ENCODE measurements around the gene RAB3GAP1.
"Not testable (repeated sequence)": the region's sequence is repeated elsewhere in the genome, so short reads cannot be mapped to it uniquely, and the experiment has no call there.

The RAB3GAP1 gene

DNA sequence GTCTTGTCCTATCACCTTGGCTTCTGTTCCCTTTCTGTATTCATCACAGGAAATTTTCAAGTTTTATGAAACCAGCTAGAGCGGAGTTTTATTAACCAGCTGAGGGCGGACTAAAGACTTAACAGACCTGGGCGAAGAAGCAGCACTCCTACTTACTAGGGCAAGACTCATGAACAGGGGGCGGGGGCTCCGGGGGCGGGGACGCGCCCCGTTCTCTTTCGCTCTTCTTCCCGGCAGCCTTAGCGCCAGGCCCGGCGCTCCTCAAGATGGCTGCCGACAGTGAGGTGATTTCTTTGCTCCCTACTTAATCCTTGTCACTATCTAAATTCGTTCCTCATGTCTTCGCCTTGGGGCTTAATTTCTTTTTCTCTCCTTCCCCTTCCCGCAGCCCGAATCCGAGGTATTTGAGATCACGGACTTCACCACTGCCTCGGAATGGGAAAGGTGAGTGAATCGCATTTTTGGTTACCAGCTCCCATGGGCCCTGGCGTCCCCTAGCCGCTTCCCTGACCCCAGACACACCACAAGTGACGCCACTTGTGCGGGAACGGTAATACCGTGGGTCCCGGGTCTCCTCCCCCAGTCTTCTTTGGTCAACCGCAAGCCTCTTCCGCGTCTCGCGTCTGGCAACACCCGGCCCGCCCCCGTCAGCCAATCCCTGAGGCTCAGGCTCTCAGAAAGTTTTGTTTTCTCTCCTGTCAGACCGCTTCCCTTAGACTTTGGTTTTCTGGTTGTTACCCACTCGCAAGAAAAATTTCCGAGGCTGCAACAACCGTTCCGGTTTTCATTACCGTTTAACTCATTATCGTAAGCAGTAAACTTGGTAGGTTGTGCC, at the start of gene RAB3GAP1:
Gene RAB3GAP1 (plus strand): TSS at position 251 of the 835 bp plus-strand sequence. CDS start 16 bp downstream, at position 267.
- peak; percentile 82 for DNase-seq (ENCODE audit: low spot score)

GRCh38 chr2:135002836-135003235, 49.3 kb upstream of the RAB3GAP1 start:
- DNase-seq (ENCODE audit: low spot score), result no peak

GRCh38 chr2:135004005-135004746, 47.9 kb upstream of the RAB3GAP1 start:
- DNase-seq (ENCODE audit: low spot score), result peak; percentile 84

- no peak for DNase-seq (ENCODE audit: low spot score)
Observed at GRCh38 chr2:135005753-135006152, 46.3 kb upstream of the RAB3GAP1 start.

DNA sequence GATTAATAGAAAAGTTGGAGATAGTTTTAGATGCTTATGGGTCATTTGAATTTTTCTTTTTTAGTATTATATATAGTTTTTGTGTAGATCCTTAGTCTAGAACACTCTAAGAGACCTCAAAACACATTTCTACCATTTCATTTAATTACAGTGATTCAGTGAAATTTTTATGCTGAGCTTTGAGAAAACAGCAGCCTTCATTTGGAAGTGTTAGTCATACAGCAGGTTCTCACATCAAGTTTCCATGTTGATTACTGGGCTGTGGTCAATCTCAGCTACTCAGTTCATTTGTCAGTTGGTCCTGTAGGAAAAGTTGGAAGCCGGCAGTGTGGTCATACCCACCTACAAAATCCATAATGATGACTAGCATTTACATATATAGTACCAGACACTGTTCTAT, 42.8 kb upstream of the RAB3GAP1 start:
- no peak for DNase-seq (ENCODE audit: low spot score)

DNA sequence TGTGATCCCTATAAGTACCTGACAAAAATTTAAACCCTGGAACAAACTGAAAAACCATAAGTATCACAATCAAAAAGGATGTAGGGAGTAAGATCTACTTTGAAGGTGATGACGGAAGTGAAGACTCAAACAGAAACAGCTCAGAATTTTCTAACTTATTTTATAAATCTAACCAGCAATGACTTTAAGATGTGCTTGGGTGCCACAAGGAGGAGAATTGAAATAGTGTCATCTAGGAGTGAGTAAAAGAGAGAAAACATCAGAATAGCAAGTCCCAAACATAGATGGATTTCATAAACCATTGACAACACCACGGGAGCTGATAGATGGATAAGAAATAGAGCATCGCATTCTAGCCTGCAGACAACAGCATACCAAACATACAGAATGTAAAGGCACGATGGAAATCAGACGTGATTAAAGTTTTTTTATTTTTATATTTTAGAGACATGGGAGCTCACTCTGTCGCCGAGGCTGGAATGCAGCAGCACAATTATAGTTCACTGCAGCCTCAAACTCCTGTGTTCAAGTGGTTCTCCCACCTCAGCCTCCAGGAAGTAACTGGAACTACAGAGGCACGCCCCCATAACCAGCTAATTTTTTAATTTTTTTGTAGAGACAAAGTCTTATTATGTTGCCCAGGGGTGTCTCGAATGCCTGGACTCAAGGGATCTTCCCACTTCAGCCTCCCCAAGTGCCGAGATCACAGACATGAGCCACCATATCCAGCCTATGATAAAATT, 41.7 kb upstream of the RAB3GAP1 start:
- DNase-seq (ENCODE audit: low spot score), result no peak

- no peak for DNase-seq (ENCODE audit: low spot score)
Observed at GRCh38 chr2:135011633-135012032, 40.5 kb upstream of the RAB3GAP1 start.

DNA sequence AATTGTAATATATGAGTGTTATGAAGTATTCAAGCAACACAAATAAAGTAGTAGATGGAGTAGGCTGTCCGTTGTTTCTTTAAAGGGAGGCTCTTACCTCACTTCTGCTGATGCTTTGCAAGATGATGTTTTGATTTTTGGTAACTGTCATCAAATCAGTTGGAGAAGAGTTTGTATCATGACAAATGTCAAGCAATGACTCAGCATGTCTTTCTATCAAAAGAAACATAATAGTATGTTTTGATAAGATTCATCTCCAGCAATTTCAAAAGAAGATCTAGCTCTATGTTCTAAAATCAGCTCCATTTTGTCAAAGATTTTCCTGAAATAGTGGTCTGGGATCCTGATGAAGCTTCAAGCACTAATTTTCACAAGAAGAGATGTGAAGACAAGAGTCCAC, 30.5 kb upstream of the RAB3GAP1 start:
- DNase-seq (ENCODE audit: low spot score), result no peak

DNA sequence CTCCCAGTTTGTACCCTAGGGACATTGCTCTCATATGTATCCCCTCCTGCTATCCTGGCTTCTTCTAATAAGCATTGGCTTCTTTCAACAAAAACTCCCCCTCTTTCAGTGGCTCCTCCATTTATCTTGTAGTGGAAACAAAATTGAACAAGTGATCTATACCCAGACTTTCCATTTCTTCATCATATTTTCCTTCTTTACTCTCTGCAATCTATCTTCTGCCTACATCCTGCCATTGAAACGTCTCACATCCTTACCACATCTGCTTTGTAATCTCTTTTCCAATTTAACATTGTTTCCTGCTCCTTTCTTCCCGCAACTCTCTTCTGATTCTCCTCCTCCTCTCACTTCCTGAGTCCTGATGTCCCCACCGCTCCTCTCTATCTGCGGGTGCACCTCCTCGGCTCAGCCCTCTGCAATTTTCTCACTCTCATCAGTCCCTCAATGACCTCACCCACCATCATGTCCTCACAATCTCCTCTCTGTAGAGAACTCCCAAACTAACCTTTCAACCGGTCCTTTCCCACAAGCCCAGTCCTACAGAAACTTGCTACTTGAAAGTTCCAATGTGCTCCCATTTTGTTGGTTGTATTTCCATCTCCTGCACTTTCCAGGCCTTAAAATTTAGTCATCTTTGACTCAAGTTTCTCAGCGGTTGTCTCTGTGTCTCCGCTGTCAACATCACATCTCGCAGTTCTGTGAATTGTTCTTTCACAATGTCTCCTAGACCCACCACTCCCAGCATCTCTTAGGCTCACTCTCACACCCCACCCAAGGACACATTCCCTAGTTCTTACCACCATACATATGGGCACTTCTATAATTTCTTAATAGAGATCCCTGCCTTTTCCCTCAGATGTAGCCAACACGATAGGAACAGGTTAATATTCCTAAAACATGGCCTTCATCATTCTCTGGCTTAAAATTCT, 28.9 kb upstream of the RAB3GAP1 start:
- DNase-seq (ENCODE audit: low spot score), result no peak

DNA sequence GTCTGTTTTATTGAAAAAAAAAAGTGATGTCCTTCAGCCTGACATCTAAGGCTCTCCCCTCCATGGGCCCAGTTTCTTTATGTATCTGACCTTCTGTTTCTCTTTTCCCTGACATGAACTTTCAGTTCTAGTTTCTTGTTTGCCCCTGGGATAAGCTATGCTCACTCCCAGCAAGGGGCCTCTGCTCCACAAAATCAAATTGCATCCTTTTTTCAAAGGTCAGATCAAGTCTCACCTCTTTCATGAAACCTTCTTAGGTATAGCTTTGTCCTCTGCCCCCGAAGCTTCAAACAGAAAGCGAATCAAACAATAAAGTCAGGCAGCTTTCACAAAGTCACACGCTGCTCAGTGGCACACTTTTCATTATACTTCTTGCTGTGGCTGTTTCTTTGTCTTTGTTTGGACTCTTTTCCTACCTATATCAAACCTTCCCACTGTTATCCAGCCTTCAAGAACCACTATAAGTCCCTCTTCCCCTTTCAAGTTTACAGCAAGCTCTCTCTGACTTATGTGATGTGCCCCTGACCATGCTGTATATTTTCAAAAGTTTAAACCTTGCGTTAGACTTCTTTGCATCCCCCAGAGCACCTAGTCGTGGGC, 28.1 kb upstream of the RAB3GAP1 start:
- no peak for DNase-seq (ENCODE audit: low spot score)

DNA sequence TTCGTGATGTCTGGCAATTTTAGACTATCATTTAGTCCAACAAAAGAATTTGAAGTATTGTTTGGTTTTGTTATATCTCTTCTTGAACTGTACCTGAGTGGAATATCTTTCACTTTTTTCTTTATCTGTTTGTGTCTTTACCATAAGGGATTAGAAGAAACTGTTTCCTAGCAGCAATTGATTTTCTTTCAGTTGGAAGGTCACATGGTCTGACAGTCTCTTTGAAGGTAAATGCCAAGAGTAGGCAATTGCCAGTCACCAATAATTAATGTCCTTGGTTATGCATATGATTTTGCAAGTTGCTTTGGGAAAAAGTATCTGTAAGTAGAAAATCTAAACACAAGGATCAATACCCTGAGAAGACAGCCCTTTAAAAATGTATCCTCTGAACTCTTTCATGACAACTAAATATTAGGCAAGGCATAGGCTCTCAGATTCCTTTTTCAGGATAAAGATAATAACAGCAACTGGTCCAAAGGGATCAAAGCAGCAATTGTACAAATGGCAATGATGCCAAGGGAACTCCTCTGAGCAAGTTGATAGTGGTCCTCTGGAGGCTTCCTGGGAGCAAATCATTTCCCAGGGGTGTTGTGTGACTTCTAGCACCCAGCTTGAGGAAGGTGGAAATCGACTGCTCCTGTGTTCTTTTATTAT, 22.5 kb upstream of the RAB3GAP1 start:
- DNase-seq (ENCODE audit: low spot score), result no peak

DNA sequence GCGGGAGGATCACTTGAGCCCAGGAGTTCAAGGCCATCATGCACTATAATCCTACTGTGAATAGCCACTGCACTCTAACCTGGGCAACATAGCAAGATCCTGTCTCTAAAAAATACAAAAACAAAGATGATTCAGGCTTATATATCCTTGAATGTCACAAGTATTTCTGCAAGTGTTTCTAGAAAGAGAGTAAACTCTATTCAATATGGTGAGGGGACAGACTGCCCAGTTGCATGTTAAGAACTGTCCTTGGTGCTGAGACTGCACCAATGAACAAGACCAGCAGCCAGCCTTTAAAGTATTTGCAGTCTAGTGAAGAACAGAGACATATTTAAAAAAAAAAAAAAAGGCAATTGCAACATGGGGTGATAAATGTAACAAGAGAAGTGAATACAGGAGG, 21.3 kb upstream of the RAB3GAP1 start:
- DNase-seq (ENCODE audit: low spot score), result no peak

- not testable (repeated sequence) for DNase-seq (ENCODE audit: low spot score)
Observed at GRCh38 chr2:135033216-135033615, 18.9 kb upstream of the RAB3GAP1 start.

- DNase-seq (ENCODE audit: low spot score), result no peak
Observed at GRCh38 chr2:135037831-135038230, 14.3 kb upstream of the RAB3GAP1 start.

DNA sequence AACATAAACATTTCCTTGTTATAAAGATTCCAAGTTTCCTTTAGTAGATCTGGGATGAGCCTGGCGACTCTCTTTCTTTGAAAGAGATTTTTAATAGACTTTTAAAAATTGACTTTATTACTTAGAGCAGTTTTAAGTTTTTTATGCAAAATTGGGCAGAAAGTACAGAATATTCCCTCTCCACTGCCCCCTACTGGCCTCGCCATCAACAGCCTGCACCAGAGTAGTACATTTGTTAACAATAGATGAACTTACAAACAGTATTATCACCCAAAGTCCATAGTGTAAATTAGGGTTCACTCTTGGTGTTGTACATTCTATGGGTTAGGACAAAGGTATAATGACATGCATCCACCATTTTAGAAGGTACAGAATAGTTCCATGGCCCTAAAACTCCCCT, 8.7 kb upstream of the RAB3GAP1 start:
- no peak for DNase-seq (ENCODE audit: low spot score)

DNA sequence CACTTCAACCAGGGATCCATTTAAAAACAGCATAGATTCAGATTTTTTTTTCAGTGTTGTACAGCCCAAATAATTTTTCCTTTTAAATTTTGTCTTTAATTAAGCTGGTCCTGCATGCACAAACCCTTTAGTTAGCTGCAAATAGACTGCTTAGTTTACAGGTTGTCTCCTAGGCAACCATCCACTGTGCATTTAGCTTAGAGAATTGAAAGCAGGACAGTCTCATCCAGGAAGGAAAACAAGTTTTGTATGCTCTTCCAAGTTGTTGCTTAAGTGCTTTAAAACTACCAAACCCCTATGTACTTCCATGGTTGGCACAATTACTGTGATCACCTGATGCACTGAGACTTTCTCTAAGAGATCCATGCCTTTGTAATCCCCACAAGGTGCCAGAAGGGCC, 4.8 kb upstream of the RAB3GAP1 start, which contains the start of gene MAP3K19:
Gene MAP3K19 (minus strand): TSS at position 148 of the 400 bp plus-strand sequence. CDS start 22,800 bp downstream, outside the sequence.
- DNase-seq (ENCODE audit: low spot score), result peak; percentile 30

DNA sequence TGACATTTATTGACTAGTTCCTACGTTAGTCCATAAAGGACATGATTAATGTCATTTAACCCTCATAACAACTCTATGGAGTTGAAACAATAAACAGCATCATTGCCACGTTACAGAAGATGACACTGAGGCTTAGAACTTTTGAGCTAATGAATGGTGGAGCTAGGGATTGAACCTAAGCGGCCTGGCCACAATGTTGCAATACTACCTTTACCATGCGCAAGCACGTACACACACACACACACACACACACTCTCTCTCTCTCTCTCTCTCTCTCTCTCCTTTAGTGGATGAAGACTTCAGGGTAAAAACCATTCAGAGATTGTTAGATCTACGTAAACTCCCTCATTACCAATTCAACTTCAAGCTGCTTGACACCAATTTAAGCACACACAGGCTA, 4.0 kb upstream of the RAB3GAP1 start:
- no peak for DNase-seq (ENCODE audit: low spot score)

DNA sequence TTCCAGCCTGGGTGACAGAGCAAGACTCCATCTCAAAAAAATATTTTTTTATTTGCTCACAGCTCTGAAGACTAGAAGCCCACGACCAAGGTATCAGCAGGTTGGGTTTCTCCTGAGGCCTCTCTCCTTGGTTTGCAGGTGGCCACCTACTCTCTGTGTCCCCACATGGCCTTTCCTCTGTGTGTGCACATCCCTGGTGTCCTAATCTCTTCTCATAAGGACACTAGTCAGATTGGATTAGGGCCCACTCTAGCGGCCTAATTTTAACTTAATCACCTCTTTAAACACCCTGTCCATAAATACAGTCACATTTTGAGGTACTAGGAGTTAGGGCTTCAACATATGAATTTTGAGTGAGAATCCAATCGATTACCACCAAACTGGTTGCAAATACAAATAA, 2.0 kb upstream of the RAB3GAP1 start:
- no peak for DNase-seq (ENCODE audit: low spot score)

GRCh38 chr2:135050684-135051083, 1.4 kb upstream of the RAB3GAP1 start:
- DNase-seq (ENCODE audit: low spot score), result no peak

- no peak for DNase-seq (ENCODE audit: low spot score)
Observed at GRCh38 chr2:135052997-135053474, 944 bp downstream of the RAB3GAP1 start.

All from Ammon's horn (tissue), 1 donor.